ENCODE measurements around the gene UPK1B. TPM values are rescaled to one million over a fixed set of nuclear protein-coding genes. Genes with fewer than 3 reads are reported as not detected.

UPK1B gene
- total and polyA plus RNA-seq, 2 donors (not counting 3 experiments of a cell fraction or from before 2014, with no cell fraction given): not detected

DNA sequence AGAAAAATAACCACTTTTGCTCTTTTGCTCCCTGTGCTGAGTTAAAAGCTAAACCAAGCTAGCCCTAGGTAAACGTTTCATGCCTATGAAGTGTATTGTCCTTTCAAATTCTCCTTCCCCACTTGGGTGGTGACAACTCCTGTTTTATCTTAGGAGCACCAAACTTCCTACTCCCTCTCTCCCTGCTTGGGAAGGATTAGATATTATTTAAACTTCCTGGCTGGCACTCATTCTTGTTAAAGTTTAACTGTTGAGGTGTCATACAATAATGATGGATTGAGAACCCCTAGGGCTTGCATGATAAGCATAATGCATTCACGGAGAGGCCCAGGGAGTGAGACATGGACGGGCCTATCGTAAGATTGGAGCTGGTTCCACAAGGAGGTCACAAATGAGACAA lies 37.8 kb downstream of the UPK1B start:
- Histone ChIP-seq H3K27me3 (ENCODE audit: control insufficient read depth in 2 of 2, insufficient read depth in 2 of 2, low read length in 2 of 2) (no peaks in the 10 kb centered on the region), H3K36me3 (ENCODE audit: control insufficient read depth in 2 of 2, extremely low read depth in 1 of 2, insufficient read depth in 2 of 2, low read length in 2 of 2) (peaks cover 8 to 10% of the 10 kb centered on the region in 2 experiments), H3K9me3 (replicated peaks; ENCODE audit: control insufficient read depth, insufficient read depth, low read length) (no peaks in the 10 kb centered on the region), H4K20me1 (replicated peaks; ENCODE audit: control insufficient read depth, extremely low read depth, insufficient read depth, low read length) (no peaks in the 10 kb centered on the region), H3K79me2 (ENCODE audit: control insufficient read depth, insufficient read depth, low read length) (no peaks in the 10 kb centered on the region), H3K4me3 (replicated peaks in 1 of 3; ENCODE audit: insufficient read depth in 1 of 3, low read depth in 1 of 3, low read length in 3 of 3) (no peak overlapping the region), H3K4me1 (ENCODE audit: control insufficient read depth, extremely low read depth, insufficient read depth, low read length) (no peaks in the 10 kb centered on the region), H2AFZ (ENCODE audit: low read depth, low read length) (no peak overlapping the region), H3K27ac (ENCODE audit: insufficient read depth, low read depth, low read length) (no peak overlapping the region), H3K4me2 (ENCODE audit: insufficient read depth, low read length) (no peak overlapping the region), H3K9ac (replicated peaks; ENCODE audit: extremely low read depth, insufficient read depth, low read length) (no peak overlapping the region), H3K9me1 (replicated peaks; ENCODE audit: control insufficient read depth, extremely low read depth, insufficient read depth, low read length) (no peaks in the 10 kb centered on the region)
- dilution Hi-C loops (cut with MboI; ENCODE audit: extremely low pct_ligation_motif_present, low sequenced_read_pairs): no loop called here
- intact Hi-C loops (cut with micrococcal nuclease): no loop called here
- FAIRE-seq: no peak
- POLR2A ChIA-PET: no interaction called here
- TF ChIP-seq JUN (IDR thresholded peaks at IDR 0.05; ENCODE audit: borderline replicate concordance, insufficient read depth, insufficient read length, low read depth) (no peak), EZH2 (IDR thresholded peaks at IDR 0.05; ENCODE audit: borderline replicate concordance, low read depth, low read length, severe bottlenecking) (no peak), GATA2 (IDR thresholded peaks at IDR 0.05; ENCODE audit: insufficient read depth, insufficient read length, low read depth, low read length) (no peak)
- CTCF ChIA-PET: no interaction called here
- no TSS peak for BruUV-seq (replicated peaks)
- no peak for DNase-seq (ENCODE audit: low read depth, low spot score)

DNA sequence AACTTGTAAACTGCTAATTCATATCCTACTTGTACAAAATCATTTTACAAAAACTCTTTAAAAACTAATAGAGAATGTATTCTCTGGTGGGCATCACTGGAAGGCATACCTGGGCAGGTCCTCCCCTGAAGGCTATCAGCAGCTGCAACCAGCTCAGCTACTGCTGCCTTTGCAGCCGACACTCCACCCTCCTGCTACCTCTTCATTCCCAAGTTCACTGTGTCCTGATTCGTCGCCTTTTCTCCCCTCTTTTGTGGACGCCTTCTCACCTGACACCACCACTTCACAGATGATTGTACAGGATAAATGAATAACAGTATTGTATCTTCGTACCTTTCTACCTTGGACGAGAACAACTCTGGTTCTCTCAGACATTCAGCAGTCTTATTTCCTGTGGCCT lies 38.4 kb downstream of the UPK1B start:
- Histone ChIP-seq H3K27ac (ENCODE audit: insufficient read depth, low read depth, low read length) (no peak overlapping the region), H3K9me3 (replicated peaks; ENCODE audit: control insufficient read depth, insufficient read depth, low read length) (no peaks in the 10 kb centered on the region), H3K9me1 (replicated peaks; ENCODE audit: control insufficient read depth, extremely low read depth, insufficient read depth, low read length) (no peaks in the 10 kb centered on the region), H3K27me3 (ENCODE audit: control insufficient read depth in 2 of 2, insufficient read depth in 2 of 2, low read length in 2 of 2) (no peaks in the 10 kb centered on the region), H3K79me2 (ENCODE audit: control insufficient read depth, insufficient read depth, low read length) (no peaks in the 10 kb centered on the region), H3K9ac (replicated peaks; ENCODE audit: extremely low read depth, insufficient read depth, low read length) (no peak overlapping the region), H3K4me1 (ENCODE audit: control insufficient read depth, extremely low read depth, insufficient read depth, low read length) (no peaks in the 10 kb centered on the region), H2AFZ (ENCODE audit: low read depth, low read length) (no peak overlapping the region), H3K4me3 (replicated peaks in 1 of 3; ENCODE audit: insufficient read depth in 1 of 3, low read depth in 1 of 3, low read length in 3 of 3) (no peak overlapping the region), H3K36me3 (ENCODE audit: control insufficient read depth in 2 of 2, extremely low read depth in 1 of 2, insufficient read depth in 2 of 2, low read length in 2 of 2) (peaks cover 8 to 10% of the 10 kb centered on the region in 2 experiments), H4K20me1 (replicated peaks; ENCODE audit: control insufficient read depth, extremely low read depth, insufficient read depth, low read length) (no peaks in the 10 kb centered on the region), H3K4me2 (ENCODE audit: insufficient read depth, low read length) (no peak overlapping the region)
- intact Hi-C loops (cut with micrococcal nuclease): no loop called here
- DNase-seq (ENCODE audit: low read depth, low spot score) (no peak), FAIRE-seq (no peak)
- dilution Hi-C loops (cut with MboI; ENCODE audit: extremely low pct_ligation_motif_present, low sequenced_read_pairs): no loop called here
- no TSS peak for BruUV-seq (replicated peaks)
- TF ChIP-seq MYC (IDR thresholded peaks at IDR 0.05; ENCODE audit: low read depth, low read length) (no peak), FOS (IDR thresholded peaks at IDR 0.05; ENCODE audit: borderline replicate concordance, insufficient read depth, low read length) (no peak), POLR2AphosphoS5 (IDR thresholded peaks at IDR 0.05; ENCODE audit: insufficient read depth, low read depth, low read length) (no peak), POLR2A (IDR thresholded peaks at IDR 0.05; ENCODE audit: low read depth, low read length) (no peak), GATA2 (IDR thresholded peaks at IDR 0.05; ENCODE audit: insufficient read depth, insufficient read length, low read depth, low read length) (no peak), EZH2 (IDR thresholded peaks at IDR 0.05; ENCODE audit: borderline replicate concordance, low read depth, low read length, severe bottlenecking) (no peak), JUN (IDR thresholded peaks at IDR 0.05; ENCODE audit: borderline replicate concordance, insufficient read depth, insufficient read length, low read depth) (no peak)
- TF ChIP-seq, protein P1, sequence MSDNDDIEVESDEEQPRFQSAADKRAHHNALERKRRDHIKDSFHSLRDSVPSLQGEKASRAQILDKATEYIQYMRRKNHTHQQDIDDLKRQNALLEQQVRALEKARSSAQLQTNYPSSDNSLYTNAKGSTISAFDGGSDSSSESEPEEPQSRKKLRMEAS (IDR thresholded peaks at IDR 0.05; ENCODE audit: insufficient read depth, insufficient read length): no peak
- TF ChIP-seq, protein P2, sequence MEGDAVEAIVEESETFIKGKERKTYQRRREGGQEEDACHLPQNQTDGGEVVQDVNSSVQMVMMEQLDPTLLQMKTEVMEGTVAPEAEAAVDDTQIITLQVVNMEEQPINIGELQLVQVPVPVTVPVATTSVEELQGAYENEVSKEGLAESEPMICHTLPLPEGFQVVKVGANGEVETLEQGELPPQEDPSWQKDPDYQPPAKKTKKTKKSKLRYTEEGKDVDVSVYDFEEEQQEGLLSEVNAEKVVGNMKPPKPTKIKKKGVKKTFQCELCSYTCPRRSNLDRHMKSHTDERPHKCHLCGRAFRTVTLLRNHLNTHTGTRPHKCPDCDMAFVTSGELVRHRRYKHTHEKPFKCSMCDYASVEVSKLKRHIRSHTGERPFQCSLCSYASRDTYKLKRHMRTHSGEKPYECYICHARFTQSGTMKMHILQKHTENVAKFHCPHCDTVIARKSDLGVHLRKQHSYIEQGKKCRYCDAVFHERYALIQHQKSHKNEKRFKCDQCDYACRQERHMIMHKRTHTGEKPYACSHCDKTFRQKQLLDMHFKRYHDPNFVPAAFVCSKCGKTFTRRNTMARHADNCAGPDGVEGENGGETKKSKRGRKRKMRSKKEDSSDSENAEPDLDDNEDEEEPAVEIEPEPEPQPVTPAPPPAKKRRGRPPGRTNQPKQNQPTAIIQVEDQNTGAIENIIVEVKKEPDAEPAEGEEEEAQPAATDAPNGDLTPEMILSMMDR (IDR thresholded peaks at IDR 0.05; ENCODE audit: extremely low read depth in 1 of 2, insufficient read depth in 1 of 2, low read depth in 1 of 2, low read length in 2 of 2): no peak
- ChIA-PET CTCF (interaction anchor here (0.7 kb wide), 1 partner anchor 10 kb away, joined by 3 read pairs; no protein-coding TSS in a partner anchor), POLR2A (no interaction called here)
